Measurements from ENCODE around the gene WNT3A. TPM values are rescaled to one million over a fixed set of nuclear protein-coding genes. Genes with fewer than 3 reads are reported as not detected.

The WNT3A gene
- total RNA-seq, 1 experiment from 2014 or later: not detected

DNA sequence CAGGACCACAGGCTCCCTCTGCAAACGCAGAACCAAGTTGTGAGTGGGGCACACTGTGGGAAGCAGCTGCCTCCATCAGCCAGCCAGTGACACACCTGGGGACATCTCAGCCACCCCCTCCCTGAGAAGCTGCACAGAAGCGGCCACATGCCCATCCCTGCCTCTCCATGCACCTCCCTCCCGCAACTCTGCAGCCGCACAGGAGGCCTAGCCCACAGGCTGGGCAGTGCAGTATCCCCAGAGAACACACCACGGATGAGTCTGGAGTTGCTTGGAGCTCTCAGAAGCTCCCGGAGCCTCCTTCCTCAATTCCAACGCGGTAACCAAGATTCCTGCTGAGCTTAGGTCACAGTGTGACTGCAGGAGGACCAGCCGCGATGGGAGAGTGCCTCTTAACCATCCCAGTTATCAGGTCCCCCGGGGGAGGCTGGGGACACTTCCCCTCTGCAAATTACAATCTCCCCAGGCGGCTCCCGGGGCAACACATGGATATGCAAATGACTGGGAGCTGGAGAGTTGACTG is 1.2 kb upstream of the WNT3A start:
- BruUV-seq (replicated peaks): no TSS peak
- CTCF ChIA-PET: interaction anchor here (0.6 kb wide), 1 partner anchor 801 kb away, joined by 3 read pairs; no protein-coding TSS in a partner anchor
- no peak overlapping the region for H3K27ac ChIP-seq (ENCODE audit: low read depth, low read length, poor library complexity, severe bottlenecking)
- no peaks in the 10 kb centered on the region for H3K4me1 ChIP-seq (ENCODE audit: insufficient read depth, low read length, poor library complexity, severe bottlenecking)
- no peak for DNase-seq (ENCODE audit: low spot score)
- H3K4me3 ChIP-seq (ENCODE audit: low read depth, low read length, poor library complexity, severe bottlenecking): no peak overlapping the region
- no peaks in the 10 kb centered on the region for H3K36me3 ChIP-seq (ENCODE audit: insufficient read depth, low read length, poor library complexity, severe bottlenecking)
- intact Hi-C loops (cut with micrococcal nuclease; ENCODE audit: unreplicated experiment): no loop called here
- TF ChIP-seq, protein P1, sequence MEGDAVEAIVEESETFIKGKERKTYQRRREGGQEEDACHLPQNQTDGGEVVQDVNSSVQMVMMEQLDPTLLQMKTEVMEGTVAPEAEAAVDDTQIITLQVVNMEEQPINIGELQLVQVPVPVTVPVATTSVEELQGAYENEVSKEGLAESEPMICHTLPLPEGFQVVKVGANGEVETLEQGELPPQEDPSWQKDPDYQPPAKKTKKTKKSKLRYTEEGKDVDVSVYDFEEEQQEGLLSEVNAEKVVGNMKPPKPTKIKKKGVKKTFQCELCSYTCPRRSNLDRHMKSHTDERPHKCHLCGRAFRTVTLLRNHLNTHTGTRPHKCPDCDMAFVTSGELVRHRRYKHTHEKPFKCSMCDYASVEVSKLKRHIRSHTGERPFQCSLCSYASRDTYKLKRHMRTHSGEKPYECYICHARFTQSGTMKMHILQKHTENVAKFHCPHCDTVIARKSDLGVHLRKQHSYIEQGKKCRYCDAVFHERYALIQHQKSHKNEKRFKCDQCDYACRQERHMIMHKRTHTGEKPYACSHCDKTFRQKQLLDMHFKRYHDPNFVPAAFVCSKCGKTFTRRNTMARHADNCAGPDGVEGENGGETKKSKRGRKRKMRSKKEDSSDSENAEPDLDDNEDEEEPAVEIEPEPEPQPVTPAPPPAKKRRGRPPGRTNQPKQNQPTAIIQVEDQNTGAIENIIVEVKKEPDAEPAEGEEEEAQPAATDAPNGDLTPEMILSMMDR (conservative IDR thresholded peaks at IDR 0.05; ENCODE audit: low read depth, low read length): no peak
- TF ChIP-seq EZH2 (IDR thresholded peaks at IDR 0.05; ENCODE audit: borderline replicate concordance, low read depth, low read length, poor library complexity, severe bottlenecking): no peak
- H3K27me3 ChIP-seq (replicated peaks; ENCODE audit: insufficient read depth, low read depth, low read length, poor library complexity): peaks cover 92% of the 10 kb centered on the region
- POLR2A ChIA-PET (ENCODE audit: low non-redundant PET): no interaction called here
- no peaks in the 10 kb centered on the region for H3K9me3 ChIP-seq (ENCODE audit: low read depth, low read length, poor library complexity, severe bottlenecking)

DNA sequence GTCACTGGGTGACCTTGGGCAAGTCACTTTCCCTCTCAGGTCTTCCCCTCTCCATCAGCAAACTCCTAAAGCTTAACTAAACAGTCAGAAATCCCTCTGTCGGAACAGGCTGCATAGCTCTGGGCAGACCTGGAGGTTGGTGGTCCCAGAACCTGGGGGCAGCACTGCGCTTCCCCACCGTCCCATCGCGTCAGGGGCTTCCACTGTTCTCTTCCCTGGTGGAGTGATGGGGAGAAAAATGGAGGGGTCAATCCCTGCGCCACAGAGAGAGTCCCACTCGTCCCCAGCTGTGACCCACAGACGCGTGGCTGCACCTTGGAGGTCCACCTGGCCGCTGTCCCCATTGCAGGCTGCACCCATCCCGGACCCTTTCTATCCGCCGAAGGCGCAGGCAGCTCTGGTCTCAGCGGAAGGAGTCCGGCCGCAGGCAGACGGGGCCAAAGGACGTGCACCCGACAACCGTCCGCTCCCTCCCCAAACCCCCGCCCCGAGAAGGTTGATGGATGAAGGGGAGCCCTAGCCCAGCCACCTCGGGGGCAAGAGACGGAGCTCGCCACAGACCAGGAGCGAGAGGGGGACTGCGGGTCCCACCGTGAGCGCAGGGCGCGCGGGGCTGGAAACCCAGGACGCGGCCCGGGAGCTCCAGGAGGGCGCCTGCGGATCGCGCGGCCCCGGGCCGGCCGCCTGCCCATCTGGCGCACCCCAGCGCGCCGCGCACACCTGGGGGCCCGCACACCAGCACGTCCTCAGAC is 588 bp upstream of the WNT3A start:
- peak; percentile 94 for TF ChIP-seq EZH2 (IDR thresholded peaks at IDR 0.05; ENCODE audit: borderline replicate concordance, low read depth, low read length, poor library complexity, severe bottlenecking)
- TF ChIP-seq, protein P1 (conservative IDR thresholded peaks at IDR 0.05; ENCODE audit: low read depth, low read length): no peak
- no peak for DNase-seq (ENCODE audit: low spot score)
- H3K36me3 ChIP-seq (ENCODE audit: insufficient read depth, low read length, poor library complexity, severe bottlenecking): no peaks in the 10 kb centered on the region
- no peak overlapping the region for H3K27ac ChIP-seq (ENCODE audit: low read depth, low read length, poor library complexity, severe bottlenecking)
- H3K4me3 ChIP-seq (ENCODE audit: low read depth, low read length, poor library complexity, severe bottlenecking): no peak overlapping the region
- BruUV-seq (replicated peaks): no TSS peak
- intact Hi-C loops (cut with micrococcal nuclease; ENCODE audit: unreplicated experiment): no loop called here
- no peaks in the 10 kb centered on the region for H3K9me3 ChIP-seq (ENCODE audit: low read depth, low read length, poor library complexity, severe bottlenecking)
- CTCF ChIA-PET: interaction anchor here (0.6 kb wide), 1 partner anchor 547 kb away, joined by 3 read pairs; no protein-coding TSS in a partner anchor
- H3K27me3 ChIP-seq (replicated peaks; ENCODE audit: insufficient read depth, low read depth, low read length, poor library complexity): peaks cover 92% of the 10 kb centered on the region
- H3K4me1 ChIP-seq (ENCODE audit: insufficient read depth, low read length, poor library complexity, severe bottlenecking): no peaks in the 10 kb centered on the region
- POLR2A ChIA-PET (ENCODE audit: low non-redundant PET): no interaction called here

DNA sequence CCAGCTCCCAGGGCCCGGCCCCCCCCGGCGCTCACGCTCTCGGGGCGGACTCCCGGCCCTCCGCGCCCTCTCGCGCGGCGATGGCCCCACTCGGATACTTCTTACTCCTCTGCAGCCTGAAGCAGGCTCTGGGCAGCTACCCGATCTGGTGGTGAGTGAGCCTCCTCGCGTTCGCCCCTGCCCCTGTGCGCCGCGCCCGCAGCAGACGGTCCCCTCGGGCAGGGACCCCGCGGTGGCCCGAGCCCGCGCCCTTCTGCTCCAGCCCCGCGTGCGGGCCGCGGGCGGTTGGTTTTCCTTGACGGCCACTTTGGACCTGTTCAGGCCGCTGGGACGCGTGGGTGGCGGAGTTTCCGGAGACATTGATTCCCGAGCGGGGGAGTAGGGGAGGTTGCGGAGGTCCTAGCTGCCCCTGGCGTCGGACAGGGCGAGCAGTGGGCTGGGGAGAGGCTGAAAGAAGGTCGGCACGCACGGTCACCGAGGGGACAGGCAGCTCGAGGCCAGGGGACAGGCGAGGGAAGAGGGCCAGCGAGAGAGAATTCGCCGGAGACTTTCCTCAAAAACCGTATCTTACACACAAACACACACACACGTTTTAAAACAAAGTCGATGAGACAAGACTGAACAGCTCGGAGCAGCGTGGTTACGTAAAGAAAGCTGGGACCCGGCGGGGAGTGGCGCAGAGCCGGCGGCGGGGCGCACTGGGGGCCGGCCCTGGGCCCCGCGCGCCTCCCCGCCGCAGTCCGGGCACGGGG is 427 bp downstream of the WNT3A start:
- Histone ChIP-seq H3K27me3 (replicated peaks; ENCODE audit: insufficient read depth, low read depth, low read length, poor library complexity) (peaks cover 94% of the 10 kb centered on the region), H3K27ac (ENCODE audit: low read depth, low read length, poor library complexity, severe bottlenecking) (no peak overlapping the region), H3K4me1 (ENCODE audit: insufficient read depth, low read length, poor library complexity, severe bottlenecking) (no peaks in the 10 kb centered on the region), H3K4me3 (ENCODE audit: low read depth, low read length, poor library complexity, severe bottlenecking) (no peak overlapping the region), H3K9me3 (ENCODE audit: low read depth, low read length, poor library complexity, severe bottlenecking) (no peaks in the 10 kb centered on the region), H3K36me3 (ENCODE audit: insufficient read depth, low read length, poor library complexity, severe bottlenecking) (no peaks in the 10 kb centered on the region)
- intact Hi-C loops (cut with micrococcal nuclease; ENCODE audit: unreplicated experiment): no loop called here
- POLR2A ChIA-PET (ENCODE audit: low non-redundant PET): no interaction called here
- peak; percentile 98 for TF ChIP-seq EZH2 (IDR thresholded peaks at IDR 0.05; ENCODE audit: borderline replicate concordance, low read depth, low read length, poor library complexity, severe bottlenecking)
- TF ChIP-seq, protein P1 (conservative IDR thresholded peaks at IDR 0.05; ENCODE audit: low read depth, low read length): no peak
- DNase-seq (ENCODE audit: low spot score): peak; percentile 31
- no TSS peak for BruUV-seq (replicated peaks)
- CTCF ChIA-PET: interaction anchor here (0.7 kb wide), 1 partner anchor 472 kb away, joined by 3 read pairs; no protein-coding TSS in a partner anchor
